Fibroblast of pulmonary artery (primary cell): ENCODE data around the gene OR6B1.

Experiments used
- DNase-seq: peaks from one replicate; pipeline ENCODE4 v3.0.0-alpha.2; 2010; ENCODE audit warnings: low read depth
- H3K4me3 ChIP-seq: replicated peaks from 2 replicates; pipeline ENCODE4 v1.5.1; 2011; ENCODE audit warnings: low read depth, mild to moderate bottlenecking, control low read depth, low read length, moderate library complexity
- CTCF ChIP-seq: IDR thresholded peaks from 2 replicates; pipeline ENCODE4 v1.5.1; 2011; ENCODE audit warnings: mild to moderate bottlenecking, control low read depth, low read length, inconsistent platforms; ENCODE audit errors: missing control alignments

The OR6B1 gene

DNA sequence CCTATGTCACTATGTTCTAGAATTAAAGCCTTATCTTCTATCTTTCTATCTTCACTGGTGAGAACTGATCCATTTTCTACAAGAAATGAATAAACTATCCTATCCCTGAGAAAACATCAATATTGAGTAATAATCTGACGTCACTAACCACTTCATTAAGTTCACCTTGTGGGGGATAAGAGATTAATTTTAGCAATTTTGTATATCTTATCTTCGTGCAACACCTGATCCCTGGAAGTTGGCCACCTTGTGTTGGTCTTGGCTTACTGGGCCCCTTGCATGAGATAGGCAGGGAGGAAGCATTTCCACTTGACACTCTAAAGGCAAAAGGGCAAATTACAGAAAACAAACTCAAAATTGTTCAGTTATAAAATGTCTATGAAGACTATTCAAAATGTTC is 20.1 kb upstream of the OR6B1 start:
- no peak overlapping the region for H3K4me3 ChIP-seq
- TF ChIP-seq CTCF = no peak
- DNase-seq = no peak

GRCh38 chr7:143980746-143981510 is 19.2 kb upstream of the OR6B1 start:
- DNase-seq = no peak
- no peak for TF ChIP-seq CTCF
- no peak overlapping the region for H3K4me3 ChIP-seq

GRCh38 chr7:143983960-143984359 is 16.2 kb upstream of the OR6B1 start:
- no peak overlapping the region for H3K4me3 ChIP-seq
- TF ChIP-seq CTCF = no peak
- DNase-seq = no peak

- no peak overlapping the region for H3K4me3 ChIP-seq
- TF ChIP-seq CTCF = no peak
- no peak for DNase-seq
Observed at GRCh38 chr7:143987513-143987912, 12.6 kb upstream of the OR6B1 start.

- DNase-seq = peak; percentile 40
- TF ChIP-seq CTCF = no peak
- no peak overlapping the region for H3K4me3 ChIP-seq
Observed at GRCh38 chr7:143988976-143989745, 11.0 kb upstream of the OR6B1 start.

DNA sequence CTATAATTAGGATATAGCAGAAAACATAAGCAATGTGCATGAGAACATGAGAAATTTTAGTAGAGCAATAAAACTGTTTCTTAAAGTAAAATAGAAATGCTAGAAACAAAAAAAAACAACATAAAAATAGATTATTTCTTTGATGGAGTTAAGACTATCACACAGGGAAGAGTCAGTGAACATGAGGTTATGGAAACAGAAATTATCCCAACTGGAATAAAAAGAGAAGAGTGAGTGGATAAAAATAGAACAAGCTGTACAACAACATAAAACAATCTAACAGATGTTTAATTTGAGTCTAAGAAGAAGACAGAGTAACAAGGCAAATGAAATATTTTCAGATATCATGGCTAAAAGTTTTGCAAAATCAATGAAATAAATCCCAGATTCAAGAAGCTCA is 7.5 kb upstream of the OR6B1 start:
- no peak for DNase-seq
- H3K4me3 ChIP-seq = no peak overlapping the region
- TF ChIP-seq CTCF = no peak

DNA sequence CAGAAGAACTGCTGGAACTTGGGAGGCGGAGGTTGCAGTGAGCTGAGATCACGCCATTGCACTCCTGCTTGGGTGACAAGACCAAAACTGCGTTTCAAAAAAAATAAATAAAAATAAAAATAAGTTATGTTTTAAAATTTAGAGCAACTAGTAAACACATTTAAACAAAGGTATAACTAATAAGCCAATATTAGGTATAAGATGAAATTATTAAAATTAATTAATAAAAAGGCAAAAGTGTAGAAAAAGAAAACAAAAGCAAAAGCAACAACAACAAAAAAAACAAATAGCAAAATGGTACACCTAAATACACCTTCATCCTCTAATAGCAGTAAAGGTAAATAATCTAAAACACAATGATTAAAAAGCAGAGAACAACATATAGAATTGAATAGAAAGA is 6.2 kb upstream of the OR6B1 start:
- TF ChIP-seq CTCF = no peak
- no peak for DNase-seq
- no peak overlapping the region for H3K4me3 ChIP-seq
